ENCODE measurements around the gene CRB3.

The CRB3 gene

GRCh38 chr19:6491802-6492592 lies 27.9 kb downstream of the CRB3 start:
- Histone ChIP-seq H3K36me3 (ENCODE audit: control insufficient read depth in 2 of 2, insufficient read depth in 2 of 2, low read length in 2 of 2) (no peaks in the 10 kb centered on the region), H3K4me1 (ENCODE audit: control insufficient read depth in 2 of 2, insufficient read depth in 2 of 2, low read length in 2 of 2) (no peaks in the 10 kb centered on the region), H3K9ac (ENCODE audit: low read depth in 1 of 2, low read length in 2 of 2) (no peak overlapping the region), H3K27me3 (ENCODE audit: control insufficient read depth in 2 of 2, insufficient read depth in 2 of 2, low read length in 2 of 2) (no peaks in the 10 kb centered on the region), H3K4me3 (ENCODE audit: low read length in 2 of 2) (no peak overlapping the region), H3K27ac (ENCODE audit: low read depth in 2 of 2, low read length in 2 of 2) (no peak overlapping the region), H3K9me3 (ENCODE audit: control insufficient read depth in 2 of 2, low read length in 2 of 2) (no peaks in the 10 kb centered on the region)

DNA sequence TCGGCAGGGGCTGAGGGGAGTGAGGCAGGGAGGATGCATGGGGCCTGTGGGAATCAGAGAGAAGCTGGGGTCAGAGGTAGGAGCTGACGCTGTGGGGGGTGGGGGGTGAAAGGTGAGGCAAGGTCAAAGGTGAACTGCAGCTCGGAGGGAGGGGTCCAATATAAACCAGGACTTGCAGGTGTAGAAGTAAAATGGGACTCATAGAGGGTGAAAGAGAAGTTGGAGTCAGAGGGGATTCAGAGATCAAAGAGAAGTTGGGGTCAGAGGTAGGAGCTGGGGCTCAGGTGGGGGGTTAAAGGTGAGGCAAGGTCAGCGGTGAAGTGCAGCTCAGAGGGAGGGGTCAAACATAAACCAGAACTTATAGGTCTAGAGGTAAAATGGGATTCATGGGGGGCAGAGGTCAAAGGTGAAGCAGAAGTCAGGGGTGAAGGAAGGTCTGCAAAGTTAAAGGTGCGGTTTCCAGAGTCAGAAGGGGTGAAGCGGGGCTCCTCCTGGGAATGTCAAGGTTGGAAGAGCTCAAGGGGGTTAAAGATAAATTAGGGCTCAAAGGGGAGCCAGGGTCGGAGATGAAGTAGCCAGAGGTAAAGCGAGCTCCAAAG lies 30.5 kb downstream of the CRB3 start:
- Histone ChIP-seq H3K27ac (ENCODE audit: low read depth in 2 of 2, low read length in 2 of 2) (no peak overlapping the region), H3K36me3 (ENCODE audit: control insufficient read depth in 2 of 2, insufficient read depth in 2 of 2, low read length in 2 of 2) (no peaks in the 10 kb centered on the region), H3K4me1 (ENCODE audit: control insufficient read depth in 2 of 2, insufficient read depth in 2 of 2, low read length in 2 of 2) (peaks cover 0 to under 1% of the 10 kb centered on the region in 2 donors), H3K27me3 (ENCODE audit: control insufficient read depth in 2 of 2, insufficient read depth in 2 of 2, low read length in 2 of 2) (peaks cover 0 to 5% of the 10 kb centered on the region in 2 donors), H3K9ac (ENCODE audit: low read depth in 1 of 2, low read length in 2 of 2) (no peak overlapping the region), H3K9me3 (ENCODE audit: control insufficient read depth in 2 of 2, low read length in 2 of 2) (no peaks in the 10 kb centered on the region), H3K4me3 (ENCODE audit: low read length in 2 of 2) (no peak overlapping the region)

DNA sequence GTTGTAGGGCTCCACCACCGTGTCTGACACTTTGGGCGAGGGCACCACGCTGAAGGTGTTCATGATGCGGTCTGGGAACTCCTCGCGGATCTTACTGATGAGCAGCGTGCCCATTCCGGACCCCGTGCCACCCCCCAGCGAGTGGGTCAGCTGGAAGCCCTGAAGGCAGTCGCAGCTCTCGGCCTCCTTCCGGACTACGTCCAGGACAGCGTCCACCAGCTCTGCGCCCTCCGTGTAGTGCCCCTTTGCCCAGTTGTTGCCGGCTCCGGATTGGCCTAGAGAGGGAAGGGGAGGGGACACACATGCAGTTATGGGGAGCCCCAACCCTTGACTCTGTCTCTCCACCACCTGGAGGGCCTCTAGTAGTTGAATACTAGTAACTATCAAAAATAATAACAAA lies 31.9 kb downstream of the CRB3 start:
- Histone ChIP-seq H3K36me3 (ENCODE audit: control insufficient read depth in 2 of 2, insufficient read depth in 2 of 2, low read length in 2 of 2) (no peaks in the 10 kb centered on the region), H3K27me3 (ENCODE audit: control insufficient read depth in 2 of 2, insufficient read depth in 2 of 2, low read length in 2 of 2) (peaks cover under 1 to 11% of the 10 kb centered on the region in 2 donors), H3K27ac (ENCODE audit: low read depth in 2 of 2, low read length in 2 of 2) (no peak overlapping the region), H3K4me1 (ENCODE audit: control insufficient read depth in 2 of 2, insufficient read depth in 2 of 2, low read length in 2 of 2) (peaks cover 0 to 2% of the 10 kb centered on the region in 2 donors), H3K9ac (ENCODE audit: low read depth in 1 of 2, low read length in 2 of 2) (no peak overlapping the region), H3K9me3 (ENCODE audit: control insufficient read depth in 2 of 2, low read length in 2 of 2) (no peaks in the 10 kb centered on the region), H3K4me3 (ENCODE audit: low read length in 2 of 2) (no peak overlapping the region)

- Histone ChIP-seq H3K4me3 (ENCODE audit: low read length in 2 of 2) (no peak overlapping the region), H3K9me3 (ENCODE audit: control insufficient read depth in 2 of 2, low read length in 2 of 2) (no peaks in the 10 kb centered on the region), H3K27ac (ENCODE audit: low read depth in 2 of 2, low read length in 2 of 2) (no peak overlapping the region), H3K9ac (ENCODE audit: low read depth in 1 of 2, low read length in 2 of 2) (no peak overlapping the region), H3K36me3 (ENCODE audit: control insufficient read depth in 2 of 2, insufficient read depth in 2 of 2, low read length in 2 of 2) (no peaks in the 10 kb centered on the region), H3K27me3 (ENCODE audit: control insufficient read depth in 2 of 2, insufficient read depth in 2 of 2, low read length in 2 of 2) (peaks cover 10 to 22% of the 10 kb centered on the region in 2 donors), H3K4me1 (ENCODE audit: control insufficient read depth in 2 of 2, insufficient read depth in 2 of 2, low read length in 2 of 2) (peaks cover 0 to 2% of the 10 kb centered on the region in 2 donors)
Observed at GRCh38 chr19:6498294-6499036, 34.4 kb downstream of the CRB3 start.

DNA sequence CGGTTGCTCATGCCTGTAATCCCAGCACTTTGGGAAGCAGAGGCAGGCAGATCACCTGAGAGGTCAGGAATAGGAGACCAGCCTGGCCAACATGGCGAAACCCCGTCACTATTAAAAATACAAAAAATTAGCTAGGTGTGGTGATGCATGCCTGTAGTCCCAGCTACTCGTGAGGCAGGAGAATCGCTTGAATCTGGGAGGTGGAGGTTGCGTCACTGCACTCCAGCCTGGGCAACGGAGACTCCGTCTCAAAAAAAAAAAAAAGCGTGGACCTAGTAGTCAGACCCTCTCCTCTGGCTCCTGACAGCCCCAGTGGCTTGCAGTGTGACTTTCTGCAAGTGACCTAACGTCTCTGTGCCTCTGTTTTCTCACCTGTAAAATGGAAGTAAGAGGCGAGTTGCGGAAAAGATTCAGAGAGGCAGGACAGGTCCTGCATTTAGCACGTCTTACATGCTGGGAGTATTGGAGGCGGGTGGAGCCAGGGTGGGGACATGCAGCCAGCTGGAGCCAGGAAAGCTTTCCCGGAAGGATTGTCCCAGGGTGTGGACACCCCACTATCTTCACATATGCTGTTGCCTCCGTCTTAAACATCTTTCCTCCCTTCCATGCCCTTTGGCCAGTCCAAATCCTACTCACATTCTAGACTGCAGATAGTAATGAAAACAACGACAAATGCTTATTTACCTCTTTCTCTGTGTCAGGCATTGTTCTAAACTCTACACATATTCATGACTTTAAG lies 35.1 kb downstream of the CRB3 start:
- H3K4me3 ChIP-seq (ENCODE audit: low read length in 2 of 2), result no peak overlapping the region
- H3K9ac ChIP-seq (ENCODE audit: low read depth in 1 of 2, low read length in 2 of 2), result no peak overlapping the region
- H3K36me3 ChIP-seq (ENCODE audit: control insufficient read depth in 2 of 2, insufficient read depth in 2 of 2, low read length in 2 of 2), result no peaks in the 10 kb centered on the region
- peaks cover 13 to 23% of the 10 kb centered on the region in 2 donors for H3K27me3 ChIP-seq (ENCODE audit: control insufficient read depth in 2 of 2, insufficient read depth in 2 of 2, low read length in 2 of 2)
- no peaks in the 10 kb centered on the region for H3K9me3 ChIP-seq (ENCODE audit: control insufficient read depth in 2 of 2, low read length in 2 of 2)
- H3K27ac ChIP-seq (ENCODE audit: low read depth in 2 of 2, low read length in 2 of 2), result no peak overlapping the region
- H3K4me1 ChIP-seq (ENCODE audit: control insufficient read depth in 2 of 2, insufficient read depth in 2 of 2, low read length in 2 of 2), result peaks cover 0 to 2% of the 10 kb centered on the region in 2 donors

GRCh38 chr19:6500837-6501739 lies 37.0 kb downstream of the CRB3 start:
- Histone ChIP-seq H3K9me3 (ENCODE audit: control insufficient read depth in 2 of 2, low read length in 2 of 2) (no peaks in the 10 kb centered on the region), H3K27me3 (ENCODE audit: control insufficient read depth in 2 of 2, insufficient read depth in 2 of 2, low read length in 2 of 2) (peaks cover 13 to 23% of the 10 kb centered on the region in 2 donors), H3K4me1 (ENCODE audit: control insufficient read depth in 2 of 2, insufficient read depth in 2 of 2, low read length in 2 of 2) (peaks cover 0 to 2% of the 10 kb centered on the region in 2 donors), H3K27ac (ENCODE audit: low read depth in 2 of 2, low read length in 2 of 2) (no peak overlapping the region), H3K9ac (ENCODE audit: low read depth in 1 of 2, low read length in 2 of 2) (no peak overlapping the region), H3K36me3 (ENCODE audit: control insufficient read depth in 2 of 2, insufficient read depth in 2 of 2, low read length in 2 of 2) (no peaks in the 10 kb centered on the region), H3K4me3 (ENCODE audit: low read length in 2 of 2) (no peak overlapping the region)

- no peaks in the 10 kb centered on the region for H3K9me3 ChIP-seq (ENCODE audit: control insufficient read depth in 2 of 2, low read length in 2 of 2)
- peaks cover 0 to 2% of the 10 kb centered on the region in 2 donors for H3K4me1 ChIP-seq (ENCODE audit: control insufficient read depth in 2 of 2, insufficient read depth in 2 of 2, low read length in 2 of 2)
- H3K9ac ChIP-seq (ENCODE audit: low read depth in 1 of 2, low read length in 2 of 2), result no peak within 1 kb of the TSS
- no peak within 1 kb of the TSS for H3K27ac ChIP-seq (ENCODE audit: low read depth in 2 of 2, low read length in 2 of 2)
- no peaks in the 10 kb centered on the region for H3K36me3 ChIP-seq (ENCODE audit: control insufficient read depth in 2 of 2, insufficient read depth in 2 of 2, low read length in 2 of 2)
- peaks cover 13 to 23% of the 10 kb centered on the region in 2 donors for H3K27me3 ChIP-seq (ENCODE audit: control insufficient read depth in 2 of 2, insufficient read depth in 2 of 2, low read length in 2 of 2)
- peak within 1 kb of the TSS in 1 of 2 donors; percentile 16 for H3K4me3 ChIP-seq (ENCODE audit: low read length in 2 of 2)
Observed at GRCh38 chr19:6501740-6502648, 37.9 kb downstream of the CRB3 start, which contains the start of gene TUBB4A. Gene TUBB4A, minus strand, starts transcription at chr19:6502309. Its CDS starts 97 bp downstream, at chr19:6502212.

DNA sequence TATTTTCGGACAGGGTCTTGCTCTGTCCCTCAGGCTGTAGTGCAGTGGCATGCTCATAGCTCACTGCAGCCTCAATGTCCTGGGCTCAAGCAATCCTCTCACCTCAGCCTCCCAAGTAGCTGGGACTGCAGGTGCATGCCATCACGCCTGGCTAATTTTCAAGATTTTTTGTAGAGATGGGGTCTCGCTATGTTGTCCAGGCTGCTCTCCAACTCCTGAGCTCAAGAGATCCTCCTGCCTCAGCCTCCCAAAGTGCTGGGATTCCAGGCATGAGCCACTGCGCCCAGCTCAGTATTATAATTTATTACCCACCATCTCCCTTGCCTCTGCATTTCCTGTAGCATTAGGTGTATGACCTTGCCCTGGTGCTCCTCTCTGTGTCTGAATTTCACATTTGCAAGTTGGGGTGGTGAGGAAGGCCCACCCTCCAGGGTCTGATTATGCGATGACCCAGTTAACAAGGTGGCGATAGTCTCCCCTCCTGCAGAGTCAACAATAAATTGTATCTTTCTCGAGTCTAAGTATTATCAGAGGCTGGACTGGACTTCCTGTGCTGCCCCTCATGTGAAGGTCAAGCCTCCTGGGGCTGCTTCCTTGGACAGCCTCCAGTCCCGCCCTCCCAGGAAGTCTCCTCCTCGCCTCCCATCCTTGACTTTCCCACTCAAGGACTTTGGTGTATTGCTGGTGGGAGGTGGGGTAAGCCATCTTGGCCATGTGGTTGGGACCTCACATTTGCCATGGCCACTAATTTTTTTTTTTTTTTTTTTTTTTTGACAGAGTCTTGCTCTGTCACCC lies 39.5 kb downstream of the CRB3 start:
- no peak overlapping the region for H3K4me3 ChIP-seq (ENCODE audit: low read length in 2 of 2)
- no peak overlapping the region for H3K9ac ChIP-seq (ENCODE audit: low read depth in 1 of 2, low read length in 2 of 2)
- H3K4me1 ChIP-seq (ENCODE audit: control insufficient read depth in 2 of 2, insufficient read depth in 2 of 2, low read length in 2 of 2), result peaks cover 0 to 2% of the 10 kb centered on the region in 2 donors

More for the DNA sequence above, 39.5 kb downstream of the CRB3 start:
- Histone ChIP-seq H3K9me3 (ENCODE audit: control insufficient read depth in 2 of 2, low read length in 2 of 2) (no peaks in the 10 kb centered on the region), H3K36me3 (ENCODE audit: control insufficient read depth in 2 of 2, insufficient read depth in 2 of 2, low read length in 2 of 2) (no peaks in the 10 kb centered on the region), H3K27ac (ENCODE audit: low read depth in 2 of 2, low read length in 2 of 2) (no peak overlapping the region), H3K27me3 (ENCODE audit: control insufficient read depth in 2 of 2, insufficient read depth in 2 of 2, low read length in 2 of 2) (peaks cover 13 to 19% of the 10 kb centered on the region in 2 donors)

Data from mucosa of rectum (tissue), 2 donors.